HG03108 (cell line): ENCODE results near the gene EIF2AK2.

Experiments used
- ATAC-seq: cut with Tn5 transposase; IDR thresholded peaks from one replicate; pipeline ENCODE4 v1.9.1; 2021; ENCODE audit warnings: moderate library complexity; ENCODE audit not compliant: unreplicated experiment

The EIF2AK2 gene

GRCh38 chr2:37173741-37174140 is 17.0 kb upstream of the EIF2AK2 start:
- no peak for ATAC-seq

- no peak for ATAC-seq
These were observed 14.8 kb upstream of the EIF2AK2 start for GRCh38 chr2:37171624-37171950.

- peak; percentile 67 for ATAC-seq
These were observed 11.6 kb upstream of the EIF2AK2 start for GRCh38 chr2:37168217-37168981.

- no peak for ATAC-seq
These were observed 10.9 kb upstream of the EIF2AK2 start for GRCh38 chr2:37167636-37168180.

GRCh38 chr2:37164757-37165156 is 8.0 kb upstream of the EIF2AK2 start:
- no peak for ATAC-seq

- ATAC-seq = peak; percentile 3
These were observed 516 bp downstream of the EIF2AK2 start for GRCh38 chr2:37156071-37156856.

- no peak for ATAC-seq
These were observed 2.0 kb downstream of the EIF2AK2 start for GRCh38 chr2:37154785-37155184.

- no peak for ATAC-seq
These were observed 3.6 kb downstream of the EIF2AK2 start for GRCh38 chr2:37153224-37153623.

GRCh38 chr2:37149626-37150322 is 7.0 kb downstream of the EIF2AK2 start:
- ATAC-seq = no peak

GRCh38 chr2:37148325-37148724 is 8.5 kb downstream of the EIF2AK2 start:
- ATAC-seq = no peak

GRCh38 chr2:37146062-37146461 is 10.7 kb downstream of the EIF2AK2 start:
- no peak for ATAC-seq

GRCh38 chr2:37143974-37144373 is 12.8 kb downstream of the EIF2AK2 start:
- no peak for ATAC-seq

GRCh38 chr2:37142546-37142945 is 14.2 kb downstream of the EIF2AK2 start:
- no peak for ATAC-seq

- ATAC-seq = no peak
These were observed 23.9 kb downstream of the EIF2AK2 start for GRCh38 chr2:37132914-37133313.

- ATAC-seq = no peak
These were observed 31.4 kb downstream of the EIF2AK2 start for GRCh38 chr2:37125416-37125815.

GRCh38 chr2:37119157-37119556 is 37.6 kb downstream of the EIF2AK2 start:
- no peak for ATAC-seq

- ATAC-seq = no peak
These were observed 39.2 kb downstream of the EIF2AK2 start for GRCh38 chr2:37117566-37117965.

- ATAC-seq = no peak
These were observed 44.8 kb downstream of the EIF2AK2 start for GRCh38 chr2:37111958-37112357.

- ATAC-seq = no peak
These were observed 46.2 kb downstream of the EIF2AK2 start for GRCh38 chr2:37110306-37111212.

- ATAC-seq = no peak
These were observed 47.3 kb downstream of the EIF2AK2 start for GRCh38 chr2:37109523-37109922.
